ENCODE measurements around the gene LRRC27.

The LRRC27 gene

GRCh38 chr10:132368391-132368790 lies 36.4 kb downstream of the LRRC27 start:
- ATAC-seq, result no peak
- TF ChIP-seq TCF4 (CRISPR knock-in tag; IDR thresholded peaks at IDR 0.05; ENCODE audit: borderline replicate concordance) (no peak), PPARA (CRISPR knock-in tag; IDR thresholded peaks at IDR 0.05; ENCODE audit: borderline replicate concordance) (no peak), BACH2 (CRISPR knock-in tag; IDR thresholded peaks at IDR 0.05; ENCODE audit: borderline replicate concordance) (no peak), CSDC2 (CRISPR knock-in tag; IDR thresholded peaks at IDR 0.05) (no peak), GLIS3 (CRISPR knock-in tag; IDR thresholded peaks at IDR 0.05) (no peak), SNAI2 (CRISPR knock-in tag; IDR thresholded peaks at IDR 0.05) (no peak), ZFP30 (CRISPR knock-in tag; IDR thresholded peaks at IDR 0.05) (no peak), TOX (CRISPR knock-in tag; IDR thresholded peaks at IDR 0.05; ENCODE audit: borderline replicate concordance) (no peak), ZFP3 (CRISPR knock-in tag; IDR thresholded peaks at IDR 0.05) (no peak), ZC3H10 (CRISPR knock-in tag; IDR thresholded peaks at IDR 0.05) (no peak), TSHZ2 (CRISPR knock-in tag; IDR thresholded peaks at IDR 0.05) (no peak), ZNF8 (CRISPR knock-in tag; IDR thresholded peaks at IDR 0.05) (no peak), OSR1 (CRISPR knock-in tag; IDR thresholded peaks at IDR 0.05) (no peak), ESRRG (CRISPR knock-in tag; IDR thresholded peaks at IDR 0.05) (no peak), CSRNP3 (CRISPR knock-in tag; IDR thresholded peaks at IDR 0.05) (no peak), ZNF70 (CRISPR knock-in tag; IDR thresholded peaks at IDR 0.05) (no peak), POU6F1 (CRISPR knock-in tag; IDR thresholded peaks at IDR 0.05; ENCODE audit: borderline replicate concordance, low read depth) (no peak), RARB (CRISPR knock-in tag; IDR thresholded peaks at IDR 0.05) (no peak)
- TF ChIP-seq, protein P1, sequence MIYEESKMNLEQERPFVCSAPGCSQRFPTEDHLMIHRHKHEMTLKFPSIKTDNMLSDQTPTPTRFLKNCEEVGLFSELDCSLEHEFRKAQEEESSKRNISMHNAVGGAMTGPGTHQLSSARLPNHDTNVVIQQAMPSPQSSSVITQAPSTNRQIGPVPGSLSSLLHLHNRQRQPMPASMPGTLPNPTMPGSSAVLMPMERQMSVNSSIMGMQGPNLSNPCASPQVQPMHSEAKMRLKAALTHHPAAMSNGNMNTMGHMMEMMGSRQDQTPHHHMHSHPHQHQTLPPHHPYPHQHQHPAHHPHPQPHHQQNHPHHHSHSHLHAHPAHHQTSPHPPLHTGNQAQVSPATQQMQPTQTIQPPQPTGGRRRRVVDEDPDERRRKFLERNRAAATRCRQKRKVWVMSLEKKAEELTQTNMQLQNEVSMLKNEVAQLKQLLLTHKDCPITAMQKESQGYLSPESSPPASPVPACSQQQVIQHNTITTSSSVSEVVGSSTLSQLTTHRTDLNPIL (CRISPR knock-in tag; IDR thresholded peaks at IDR 0.05; ENCODE audit: low read depth), result no peak

GRCh38 chr10:132368881-132369635 lies 37.1 kb downstream of the LRRC27 start:
- TF ChIP-seq ZNF70 (CRISPR knock-in tag; IDR thresholded peaks at IDR 0.05), result no peak
- TF ChIP-seq POU6F1 (CRISPR knock-in tag; IDR thresholded peaks at IDR 0.05; ENCODE audit: borderline replicate concordance, low read depth), result no peak
- TF ChIP-seq ZNF565 (CRISPR knock-in tag; conservative IDR thresholded peaks at IDR 0.05; ENCODE audit: low read depth), result no peak
- no peak for TF ChIP-seq PPARA (CRISPR knock-in tag; IDR thresholded peaks at IDR 0.05; ENCODE audit: borderline replicate concordance)
- no peak for TF ChIP-seq ISL1 (CRISPR knock-in tag; IDR thresholded peaks at IDR 0.05)
- TF ChIP-seq, protein P2, sequence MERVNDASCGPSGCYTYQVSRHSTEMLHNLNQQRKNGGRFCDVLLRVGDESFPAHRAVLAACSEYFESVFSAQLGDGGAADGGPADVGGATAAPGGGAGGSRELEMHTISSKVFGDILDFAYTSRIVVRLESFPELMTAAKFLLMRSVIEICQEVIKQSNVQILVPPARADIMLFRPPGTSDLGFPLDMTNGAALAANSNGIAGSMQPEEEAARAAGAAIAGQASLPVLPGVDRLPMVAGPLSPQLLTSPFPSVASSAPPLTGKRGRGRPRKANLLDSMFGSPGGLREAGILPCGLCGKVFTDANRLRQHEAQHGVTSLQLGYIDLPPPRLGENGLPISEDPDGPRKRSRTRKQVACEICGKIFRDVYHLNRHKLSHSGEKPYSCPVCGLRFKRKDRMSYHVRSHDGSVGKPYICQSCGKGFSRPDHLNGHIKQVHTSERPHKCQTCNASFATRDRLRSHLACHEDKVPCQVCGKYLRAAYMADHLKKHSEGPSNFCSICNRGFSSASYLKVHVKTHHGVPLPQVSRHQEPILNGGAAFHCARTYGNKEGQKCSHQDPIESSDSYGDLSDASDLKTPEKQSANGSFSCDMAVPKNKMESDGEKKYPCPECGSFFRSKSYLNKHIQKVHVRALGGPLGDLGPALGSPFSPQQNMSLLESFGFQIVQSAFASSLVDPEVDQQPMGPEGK (CRISPR knock-in tag; IDR thresholded peaks at IDR 0.05; ENCODE audit: borderline replicate concordance), result no peak
- no peak for TF ChIP-seq OSR1 (CRISPR knock-in tag; IDR thresholded peaks at IDR 0.05)
- TF ChIP-seq ZNF8 (CRISPR knock-in tag; IDR thresholded peaks at IDR 0.05), result no peak
- TF ChIP-seq CSRNP3 (CRISPR knock-in tag; IDR thresholded peaks at IDR 0.05), result no peak
- TF ChIP-seq ZFP3 (CRISPR knock-in tag; IDR thresholded peaks at IDR 0.05), result no peak
- TF ChIP-seq GLIS3 (CRISPR knock-in tag; IDR thresholded peaks at IDR 0.05), result no peak
- ATAC-seq, result no peak
